ENCODE data around the gene F2.

DNA sequence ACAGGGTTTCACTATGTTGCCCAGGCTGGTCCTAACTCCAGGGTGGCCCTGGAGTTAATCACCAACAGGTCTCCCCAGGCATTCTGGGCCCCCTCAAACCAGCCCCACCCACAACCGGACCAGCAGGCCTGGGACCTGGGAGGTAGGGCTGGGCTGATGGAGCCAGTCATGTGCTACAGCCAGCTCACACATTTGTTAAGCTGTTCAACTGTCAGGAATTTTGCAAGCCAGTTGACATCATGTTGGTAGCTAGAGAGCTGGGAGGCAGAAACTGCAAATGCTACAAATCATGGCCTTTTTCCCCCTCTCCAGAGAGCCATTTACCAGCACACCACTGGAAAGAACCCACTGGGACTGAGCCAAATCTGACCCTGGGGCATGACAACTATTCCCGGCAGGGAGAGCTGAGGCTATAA, 25.4 kb upstream of the F2 start:
- TF ChIP-seq, protein P1, sequence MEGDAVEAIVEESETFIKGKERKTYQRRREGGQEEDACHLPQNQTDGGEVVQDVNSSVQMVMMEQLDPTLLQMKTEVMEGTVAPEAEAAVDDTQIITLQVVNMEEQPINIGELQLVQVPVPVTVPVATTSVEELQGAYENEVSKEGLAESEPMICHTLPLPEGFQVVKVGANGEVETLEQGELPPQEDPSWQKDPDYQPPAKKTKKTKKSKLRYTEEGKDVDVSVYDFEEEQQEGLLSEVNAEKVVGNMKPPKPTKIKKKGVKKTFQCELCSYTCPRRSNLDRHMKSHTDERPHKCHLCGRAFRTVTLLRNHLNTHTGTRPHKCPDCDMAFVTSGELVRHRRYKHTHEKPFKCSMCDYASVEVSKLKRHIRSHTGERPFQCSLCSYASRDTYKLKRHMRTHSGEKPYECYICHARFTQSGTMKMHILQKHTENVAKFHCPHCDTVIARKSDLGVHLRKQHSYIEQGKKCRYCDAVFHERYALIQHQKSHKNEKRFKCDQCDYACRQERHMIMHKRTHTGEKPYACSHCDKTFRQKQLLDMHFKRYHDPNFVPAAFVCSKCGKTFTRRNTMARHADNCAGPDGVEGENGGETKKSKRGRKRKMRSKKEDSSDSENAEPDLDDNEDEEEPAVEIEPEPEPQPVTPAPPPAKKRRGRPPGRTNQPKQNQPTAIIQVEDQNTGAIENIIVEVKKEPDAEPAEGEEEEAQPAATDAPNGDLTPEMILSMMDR (IDR thresholded peaks at IDR 0.05) = no peak
- TF ChIP-seq POLR2A (IDR thresholded peaks at IDR 0.05) (no peak), EP300 (IDR thresholded peaks at IDR 0.05) (no peak)
